Omental fat pad (tissue), 4 donors: ENCODE measurements around the gene SCD. TPM values are rescaled to one million over a fixed set of nuclear protein-coding genes. Genes with fewer than 3 reads are reported as not detected.
A peak's percentile ranks its signal among the peaks of the same experiment; 100 is the strongest.

Experiments used
- ATAC-seq: fragments of 150-250 bp; one replicate; pipeline ENCODE4 v1.9.1; 2016; ENCODE audit warnings: mild to moderate bottlenecking, moderate library complexity; ENCODE audit not compliant: low FRiP score
- DNase-seq: peaks from one replicate; pipeline ENCODE4 v3.0.0-alpha.2; 2019; ENCODE audit warnings: low spot score
- total RNA-seq, 4 donors: library from RNA; depleted of rRNA; stranded (reverse); fragments of >200 nt; gene quantifications; one replicate each; pipeline ENCODE4 v1.1.0, GENCODE V29; 2016
- TF ChIP-seq, protein P1 (sequence below), 3 donors: fragments of 450-650 bp; IDR thresholded peaks; one replicate each; pipeline ENCODE4 v1.5.1; 2016 to 2017; ENCODE audit warnings: antibody characterized with exemption in 3 of 3, mild to moderate bottlenecking in 3 of 3, moderate library complexity in 2 of 3

SCD gene
- total RNA-seq, 4 donors from 2014 or later = 258 to 1,217 (median 417) TPM

- DNase-seq = no peak
- TF ChIP-seq, protein P1, sequence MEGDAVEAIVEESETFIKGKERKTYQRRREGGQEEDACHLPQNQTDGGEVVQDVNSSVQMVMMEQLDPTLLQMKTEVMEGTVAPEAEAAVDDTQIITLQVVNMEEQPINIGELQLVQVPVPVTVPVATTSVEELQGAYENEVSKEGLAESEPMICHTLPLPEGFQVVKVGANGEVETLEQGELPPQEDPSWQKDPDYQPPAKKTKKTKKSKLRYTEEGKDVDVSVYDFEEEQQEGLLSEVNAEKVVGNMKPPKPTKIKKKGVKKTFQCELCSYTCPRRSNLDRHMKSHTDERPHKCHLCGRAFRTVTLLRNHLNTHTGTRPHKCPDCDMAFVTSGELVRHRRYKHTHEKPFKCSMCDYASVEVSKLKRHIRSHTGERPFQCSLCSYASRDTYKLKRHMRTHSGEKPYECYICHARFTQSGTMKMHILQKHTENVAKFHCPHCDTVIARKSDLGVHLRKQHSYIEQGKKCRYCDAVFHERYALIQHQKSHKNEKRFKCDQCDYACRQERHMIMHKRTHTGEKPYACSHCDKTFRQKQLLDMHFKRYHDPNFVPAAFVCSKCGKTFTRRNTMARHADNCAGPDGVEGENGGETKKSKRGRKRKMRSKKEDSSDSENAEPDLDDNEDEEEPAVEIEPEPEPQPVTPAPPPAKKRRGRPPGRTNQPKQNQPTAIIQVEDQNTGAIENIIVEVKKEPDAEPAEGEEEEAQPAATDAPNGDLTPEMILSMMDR (IDR thresholded peaks at IDR 0.05) = no peak
- ATAC-seq = no peak
These were observed 7.8 kb upstream of the SCD start for GRCh38 chr10:100339236-100339635.

DNA sequence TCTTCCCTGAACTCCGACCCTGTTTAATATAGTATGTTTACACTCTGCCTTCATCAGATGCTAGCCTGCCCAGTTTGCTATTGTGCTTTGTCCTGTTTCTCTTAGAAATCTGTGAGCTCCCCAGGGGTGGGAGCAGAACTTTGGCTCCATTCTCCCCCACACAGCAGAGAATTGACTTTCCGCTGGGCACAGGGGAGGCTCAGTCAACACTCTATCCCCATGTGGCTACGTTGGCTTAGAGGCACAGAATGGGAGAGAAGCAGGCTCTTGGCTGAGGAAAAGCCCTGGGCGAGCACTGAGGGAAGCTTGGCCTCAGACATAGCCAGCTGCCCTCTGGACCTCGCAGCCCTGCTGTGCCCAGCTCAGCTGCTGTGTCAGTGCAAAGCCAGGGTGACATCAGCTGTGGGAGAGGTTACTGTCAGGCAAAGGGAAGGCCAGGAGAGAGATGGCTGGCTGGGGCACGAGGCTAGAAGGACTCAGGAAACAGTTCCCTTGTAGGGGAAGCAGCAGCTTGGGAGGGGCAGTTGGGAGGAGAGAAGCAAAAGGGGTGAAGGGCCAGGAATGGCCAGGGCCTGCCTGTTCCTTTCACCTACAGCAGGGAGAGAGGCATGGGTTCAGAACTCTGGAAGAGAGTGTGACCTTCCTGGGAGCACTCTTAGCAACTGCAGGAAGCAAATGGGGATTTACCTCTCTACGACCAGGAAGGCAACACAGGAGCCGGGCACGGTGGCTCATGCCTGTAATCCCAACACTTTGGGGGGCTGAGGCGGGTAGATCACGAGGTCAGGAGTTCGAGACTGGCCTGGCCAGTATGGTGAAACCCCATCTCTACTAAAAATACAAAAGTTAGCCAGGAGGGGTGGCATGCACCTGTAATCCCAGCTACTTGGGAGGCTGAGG, 5.8 kb upstream of the SCD start:
- ATAC-seq (no peak), DNase-seq (no peak)
- TF ChIP-seq, protein P1 (IDR thresholded peaks at IDR 0.05) = no peak

DNA sequence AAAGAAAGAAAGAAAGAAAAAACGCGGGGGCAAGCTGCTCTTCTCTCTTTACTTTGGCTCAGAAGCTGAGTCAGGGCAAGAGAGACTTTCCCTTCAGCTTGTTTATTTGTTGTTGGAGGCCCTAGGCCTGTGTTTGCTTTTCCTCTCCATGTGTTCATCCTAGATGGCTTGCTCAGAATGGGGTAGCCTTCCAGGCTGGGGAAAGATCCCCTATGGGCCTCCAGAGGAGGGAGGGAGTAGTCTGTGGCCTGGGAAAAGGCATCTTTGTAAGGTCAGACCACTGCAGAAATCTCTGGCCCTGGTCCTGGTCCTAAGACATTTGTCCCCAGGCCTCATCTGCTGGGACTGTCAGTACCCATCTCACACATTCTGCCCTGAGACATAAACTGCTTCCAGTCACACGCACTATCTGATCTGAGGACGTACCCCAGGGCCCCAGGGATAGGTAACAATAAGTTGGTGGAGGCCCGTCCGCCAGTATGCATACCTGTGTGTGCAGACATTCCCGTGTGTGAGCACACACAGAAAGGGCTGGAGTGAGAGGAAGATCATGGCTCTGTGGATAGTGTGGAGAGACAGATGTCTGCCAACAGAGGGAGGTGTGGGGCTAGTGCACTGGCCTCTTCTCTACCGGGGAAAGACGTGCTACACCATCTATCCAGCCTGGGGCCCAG, 4.9 kb upstream of the SCD start:
- DNase-seq (no peak), ATAC-seq (peak; percentile 35)
- TF ChIP-seq, protein P1 (IDR thresholded peaks at IDR 0.05) = no peak

DNA sequence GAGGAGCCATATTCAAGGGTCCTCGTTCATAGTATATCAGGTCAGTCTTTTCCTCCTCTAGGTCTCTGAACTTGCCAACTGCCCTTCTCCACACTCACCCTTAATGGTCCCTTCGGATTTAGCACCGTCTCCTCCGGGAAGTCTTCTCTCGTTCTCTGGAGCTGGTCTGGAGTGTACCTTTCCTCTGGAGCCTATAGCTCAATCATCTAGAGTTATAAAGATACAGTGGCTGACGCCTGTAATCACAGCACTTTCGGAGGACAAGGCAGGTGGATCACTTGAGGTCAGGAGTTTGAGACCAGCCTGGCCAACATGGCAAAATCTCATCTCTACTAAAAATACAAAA, 4.4 kb upstream of the SCD start:
- TF ChIP-seq, protein P1 (IDR thresholded peaks at IDR 0.05) = no peak
- ATAC-seq (no peak), DNase-seq (no peak)

DNA sequence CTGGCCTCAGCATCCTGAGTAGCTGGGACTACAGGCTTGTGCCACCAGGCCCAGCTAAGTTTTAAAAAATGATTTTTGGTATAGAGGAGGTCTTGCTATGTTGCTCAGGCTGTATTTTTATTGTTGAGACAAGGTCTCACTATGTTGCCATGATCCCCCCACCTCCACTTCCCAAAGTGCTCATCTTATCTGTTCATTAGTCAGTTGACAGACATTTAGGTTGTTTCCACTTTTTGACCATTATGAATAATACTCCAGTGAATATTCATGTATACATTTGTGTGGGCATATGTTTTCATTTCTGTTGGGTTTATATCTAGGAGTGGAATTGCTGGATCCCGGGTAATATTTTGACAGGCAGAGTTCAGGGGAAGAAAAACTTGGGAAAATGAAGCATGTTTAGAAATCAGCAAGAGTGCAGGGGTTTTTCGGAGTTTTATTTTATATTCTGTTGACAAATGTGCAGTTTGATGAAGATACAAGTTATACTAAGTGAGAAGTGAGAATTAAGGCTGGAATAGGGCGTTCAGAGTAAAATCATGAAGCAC, 2.7 kb upstream of the SCD start:
- TF ChIP-seq, protein P1 (IDR thresholded peaks at IDR 0.05) = no peak
- ATAC-seq = no peak
- no peak for DNase-seq

DNA sequence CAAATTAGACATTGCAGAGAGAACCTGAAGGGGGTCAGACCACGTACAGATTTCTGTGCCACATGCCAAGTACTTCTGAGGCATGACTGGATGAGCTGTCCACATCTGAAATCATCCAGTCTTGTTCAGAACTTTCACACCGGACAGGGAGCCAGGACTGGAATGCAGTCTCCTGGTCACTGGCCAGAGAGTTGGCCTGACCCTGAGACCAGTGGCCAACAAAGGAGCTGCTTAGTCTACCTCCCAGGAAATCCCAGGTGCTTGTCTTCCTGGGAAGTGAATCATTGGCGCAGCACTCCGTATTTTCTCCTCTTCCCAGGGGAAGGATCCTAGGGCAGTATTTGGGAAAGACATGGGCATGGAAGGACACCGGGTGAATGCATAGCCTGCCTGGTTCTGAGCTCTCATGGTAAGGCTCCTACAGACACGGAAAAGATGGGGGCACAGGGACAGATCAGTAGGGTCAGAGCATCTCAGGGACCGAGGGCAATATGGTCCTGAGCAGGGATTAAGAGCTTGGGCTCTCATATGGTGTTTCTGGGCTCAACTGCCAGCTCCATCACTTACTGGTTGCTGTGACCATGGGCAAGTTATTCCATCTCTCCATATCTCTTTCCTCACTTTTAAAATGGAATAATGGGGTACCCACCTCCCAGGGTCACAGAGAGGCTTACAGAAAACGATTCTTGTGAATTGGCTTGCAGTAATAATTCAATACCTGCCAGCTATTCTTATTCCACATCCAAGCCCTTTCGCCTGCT, 1.3 kb upstream of the SCD start:
- ATAC-seq = no peak
- no peak for DNase-seq
- TF ChIP-seq, protein P1 (IDR thresholded peaks at IDR 0.05) = no peak
